Dermis blood vessel endothelial cell (primary cell): ENCODE measurements around the gene TAMM41. TPM values are rescaled to one million over a fixed set of nuclear protein-coding genes. Genes with fewer than 3 reads are reported as not detected.
"Not testable (repeated sequence)": the region's sequence is repeated elsewhere in the genome, so short reads cannot be mapped to it uniquely, and the experiment has no call there.

ENCODE experiments used
- DNase-seq: peaks from one replicate; pipeline ENCODE4 v3.0.0; 2010
- total RNA-seq: library from RNA; depleted of rRNA; stranded (reverse); fragments of >200 nt; gene quantifications from 2 replicates; pipeline ENCODE4 v1.2.3, GENCODE V29; 2014

The TAMM41 gene
- total RNA-seq, 1 donor from 2014 or later, result 7.0 TPM

GRCh38 chr3:11810276-11810675 is 36.4 kb downstream of the TAMM41 start:
- DNase-seq, result no peak

- DNase-seq, result no peak
Measured at GRCh38 chr3:11808231-11808630, 38.5 kb downstream of the TAMM41 start.

GRCh38 chr3:11807686-11808085 is 39.0 kb downstream of the TAMM41 start:
- DNase-seq, result no peak

- no peak for DNase-seq
Measured at GRCh38 chr3:11805716-11806115, 41.0 kb downstream of the TAMM41 start.

- peak; percentile 79 for DNase-seq
Measured at GRCh38 chr3:11803977-11804892, 42.5 kb downstream of the TAMM41 start.

- no peak for DNase-seq
Measured at GRCh38 chr3:11799791-11800190, 46.9 kb downstream of the TAMM41 start.

GRCh38 chr3:11794927-11795326 is 51.8 kb downstream of the TAMM41 start:
- no peak for DNase-seq

GRCh38 chr3:11791339-11792200 is 55.1 kb downstream of the TAMM41 start:
- no peak for DNase-seq

GRCh38 chr3:11789412-11789811 is 57.3 kb downstream of the TAMM41 start:
- no peak for DNase-seq

- DNase-seq, result no peak
Measured at GRCh38 chr3:11784971-11785377, 61.7 kb downstream of the TAMM41 start.

- DNase-seq, result no peak
Measured at GRCh38 chr3:11780341-11780740, 66.3 kb downstream of the TAMM41 start.

- DNase-seq, result no peak
Measured at GRCh38 chr3:11779626-11780025, 67.1 kb downstream of the TAMM41 start.

GRCh38 chr3:11778248-11778647 is 68.4 kb downstream of the TAMM41 start:
- DNase-seq, result no peak

GRCh38 chr3:11776346-11776745 is 70.3 kb downstream of the TAMM41 start:
- DNase-seq, result no peak

GRCh38 chr3:11775493-11775892 is 71.2 kb downstream of the TAMM41 start:
- no peak for DNase-seq

- peak; percentile 76 for DNase-seq
Measured at GRCh38 chr3:11774296-11774877, 72.3 kb downstream of the TAMM41 start.

- DNase-seq, result not testable (repeated sequence)
Measured at GRCh38 chr3:11771931-11772330, 74.8 kb downstream of the TAMM41 start.

GRCh38 chr3:11770477-11771391 is 76.0 kb downstream of the TAMM41 start:
- peak; percentile 92 for DNase-seq

GRCh38 chr3:11769704-11770476 is 76.8 kb downstream of the TAMM41 start:
- no peak for DNase-seq

- no peak for DNase-seq
Measured at GRCh38 chr3:11768604-11769003, 78.1 kb downstream of the TAMM41 start.

GRCh38 chr3:11764931-11765363 is 81.7 kb downstream of the TAMM41 start:
- DNase-seq, result peak; percentile 82
